WERI-Rb-1 (cell line): Measurements from ENCODE around the gene TCF3.

Source experiments
- DNase-seq: peaks from one replicate; pipeline ENCODE4 v3.0.0-alpha.2; 2020
- H3K27ac ChIP-seq: fragments of 250-450 bp; sonication (Bioruptor Pico); 2 replicates; pipeline ENCODE4 v1.5.1; 2020; ENCODE audit warnings: mild to moderate bottlenecking, moderate library complexity
- H3K27me3 ChIP-seq: fragments of 250-450 bp; sonication (Bioruptor Pico); 2 replicates; pipeline ENCODE4 v1.5.1; 2021; ENCODE audit warnings: mild to moderate bottlenecking, low read depth, moderate library complexity; ENCODE audit not compliant: insufficient read depth, severe bottlenecking
- H3K36me3 ChIP-seq: fragments of 250-450 bp; sonication (Bioruptor Pico); 2 replicates; pipeline ENCODE4 v1.5.1; 2020; ENCODE audit warnings: mild to moderate bottlenecking, moderate library complexity
- H3K4me3 ChIP-seq: 2 replicates; pipeline ENCODE4 v1.5.1; 2011; ENCODE audit warnings: low read depth, mild to moderate bottlenecking, control low read depth, low read length
- H3K9me3 ChIP-seq: fragments of 250-450 bp; sonication (Bioruptor Pico); 2 replicates; pipeline ENCODE4 v1.5.1; 2021; ENCODE audit warnings: mild to moderate bottlenecking, moderate library complexity; ENCODE audit not compliant: severe bottlenecking
- CTCF ChIP-seq: IDR thresholded peaks from 2 replicates; pipeline ENCODE4 v1.5.1; 2011; ENCODE audit warnings: low read depth, mild to moderate bottlenecking, control low read depth, inconsistent platforms, low read length

Gene TCF3

GRCh38 chr19:1622007-1622406, 30.4 kb downstream of the TCF3 start:
- Histone ChIP-seq H3K27ac (no peak overlapping the region), H3K27me3 (no peaks in the 10 kb centered on the region), H3K9me3 (no peaks in the 10 kb centered on the region), H3K4me3 (no peak overlapping the region), H3K36me3 (peaks cover 83% of the 10 kb centered on the region)
- no peak for TF ChIP-seq CTCF
- DNase-seq: no peak

DNA sequence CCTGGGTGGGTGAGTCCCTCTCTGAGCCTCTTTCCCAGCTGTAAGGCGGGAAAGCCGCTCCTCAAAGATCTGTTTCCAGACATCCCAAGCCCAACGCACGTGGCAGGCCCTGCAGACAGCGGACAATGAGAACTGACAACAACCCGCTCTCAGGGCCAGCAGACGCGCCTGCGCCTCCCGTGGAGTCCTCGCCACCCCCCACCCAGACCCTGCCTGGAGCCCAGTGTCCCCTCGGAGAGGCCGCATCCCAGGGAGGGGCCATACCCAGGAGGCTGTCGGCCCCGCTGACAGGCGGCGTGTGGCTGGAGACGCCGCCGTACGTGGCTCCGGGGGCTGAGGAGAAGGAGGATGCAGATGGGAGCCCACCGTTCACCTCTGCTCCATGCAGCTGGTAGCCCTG, 30.8 kb downstream of the TCF3 start:
- no peak overlapping the region for H3K4me3 ChIP-seq
- no peak for TF ChIP-seq CTCF
- no peak for DNase-seq
- no peaks in the 10 kb centered on the region for H3K27me3 ChIP-seq
- peaks cover 84% of the 10 kb centered on the region for H3K36me3 ChIP-seq
- no peak overlapping the region for H3K27ac ChIP-seq
- no peaks in the 10 kb centered on the region for H3K9me3 ChIP-seq

- TF ChIP-seq CTCF: no peak
- peak overlapping the region; percentile 29 for H3K27ac ChIP-seq
- no peaks in the 10 kb centered on the region for H3K9me3 ChIP-seq
- no peak overlapping the region for H3K4me3 ChIP-seq
- no peak for DNase-seq
- H3K36me3 ChIP-seq: peaks cover 87% of the 10 kb centered on the region
- no peaks in the 10 kb centered on the region for H3K27me3 ChIP-seq
Measured at GRCh38 chr19:1621021-1621420, 31.4 kb downstream of the TCF3 start.

- H3K9me3 ChIP-seq: no peaks in the 10 kb centered on the region
- H3K36me3 ChIP-seq: peaks cover 91% of the 10 kb centered on the region
- H3K27ac ChIP-seq: no peak overlapping the region
- DNase-seq: peak; percentile 34
- H3K27me3 ChIP-seq: no peaks in the 10 kb centered on the region
- no peak overlapping the region for H3K4me3 ChIP-seq
- no peak for TF ChIP-seq CTCF
Measured at GRCh38 chr19:1620502-1620901, 31.9 kb downstream of the TCF3 start.

- no peaks in the 10 kb centered on the region for H3K27me3 ChIP-seq
- H3K27ac ChIP-seq: no peak overlapping the region
- H3K4me3 ChIP-seq: no peak overlapping the region
- no peaks in the 10 kb centered on the region for H3K9me3 ChIP-seq
- TF ChIP-seq CTCF: no peak
- no peak for DNase-seq
- peaks cover 91% of the 10 kb centered on the region for H3K36me3 ChIP-seq
Measured at GRCh38 chr19:1619703-1620102, 32.7 kb downstream of the TCF3 start.

- H3K36me3 ChIP-seq: peaks cover 91% of the 10 kb centered on the region
Measured at GRCh38 chr19:1619094-1619439, 33.3 kb downstream of the TCF3 start.

More at GRCh38 chr19:1619094-1619439, 33.3 kb downstream of the TCF3 start:
- no peaks in the 10 kb centered on the region for H3K9me3 ChIP-seq
- no peak overlapping the region for H3K27ac ChIP-seq
- no peak for DNase-seq
- TF ChIP-seq CTCF: no peak
- H3K27me3 ChIP-seq: no peaks in the 10 kb centered on the region
- H3K4me3 ChIP-seq: no peak overlapping the region
